Neural progenitor cell (in vitro differentiated cells): ENCODE measurements around the gene HSPB8. TPM values are rescaled to one million over a fixed set of nuclear protein-coding genes. Genes with fewer than 3 reads are reported as not detected.
"Not testable (repeated sequence)": the region's sequence is repeated elsewhere in the genome, so short reads cannot be mapped to it uniquely, and the experiment has no call there.

ENCODE experiments used
- DNase-seq: peaks from one replicate; pipeline ENCODE4 v3.0.0-alpha.2; 2016; ENCODE audit warnings: low spot score
- H2AFZ ChIP-seq: fragments of 200-600 bp; sonication (generic); replicated peaks from 2 replicates; pipeline ENCODE4 v1.6.1; 2016; ENCODE audit warnings: antibody characterized with exemption
- H3F3A ChIP-seq: fragments of 200-600 bp; sonication (generic); 2 replicates; pipeline ENCODE4 v1.6.1; 2016; ENCODE audit warnings: antibody characterized with exemption, low read depth
- H3K27ac ChIP-seq: fragments of 200-600 bp; sonication (generic); 2 replicates; pipeline ENCODE4 v1.5.1; 2016; ENCODE audit warnings: mild to moderate bottlenecking
- H3K27me3 ChIP-seq: fragments of 200-600 bp; sonication (generic); 2 replicates; pipeline ENCODE4 v1.6.1; 2016; ENCODE audit warnings: mild to moderate bottlenecking, moderate library complexity
- H3K36me3 ChIP-seq: fragments of 200-600 bp; sonication (generic); 2 replicates; pipeline ENCODE4 v1.5.1; 2016
- H3K4me1 ChIP-seq: fragments of 200-600 bp; sonication (generic); 2 replicates; pipeline ENCODE4 v1.6.1; 2016; ENCODE audit warnings: mixed run types
- H3K4me2 ChIP-seq: fragments of 200-600 bp; sonication (generic); 2 replicates; pipeline ENCODE4 v1.6.1; 2016
- H3K4me3 ChIP-seq: fragments of 200-600 bp; sonication (generic); 2 replicates; pipeline ENCODE4 v1.5.1; 2016
- H3K79me2 ChIP-seq: fragments of 200-600 bp; sonication (generic); 2 replicates; pipeline ENCODE4 v1.6.1; 2016; ENCODE audit warnings: low read depth
- H3K9ac ChIP-seq: fragments of 200-600 bp; sonication (generic); 2 replicates; pipeline ENCODE4 v1.6.1; 2016
- H3K9me3 ChIP-seq: fragments of 200-600 bp; sonication (generic); 2 replicates; pipeline ENCODE4 v1.5.1; 2016; ENCODE audit warnings: low read depth
- H4K20me1 ChIP-seq: fragments of 200-600 bp; sonication (generic); 2 replicates; pipeline ENCODE4 v1.6.1; 2016; ENCODE audit warnings: low read depth
- H3K27ac Mint-ChIP-seq: 3 replicates; pipeline ENCODE4 v1.8.0; 2021; ENCODE audit warnings: mixed read lengths
- H3K27me3 Mint-ChIP-seq: 2 replicates; pipeline ENCODE4 v1.8.0; 2022; ENCODE audit warnings: low read depth, mild to moderate bottlenecking, inconsistent platforms, moderate library complexity, mixed read lengths; ENCODE audit not compliant: insufficient read depth
- H3K36me3 Mint-ChIP-seq: 3 replicates; pipeline ENCODE4 v1.8.0; 2021; ENCODE audit warnings: mixed read lengths
- H3K4me1 Mint-ChIP-seq: 3 replicates; pipeline ENCODE4 v1.8.0; 2021; ENCODE audit warnings: mixed read lengths
- H3K4me3 Mint-ChIP-seq: 3 replicates; pipeline ENCODE4 v1.8.0; 2021; ENCODE audit warnings: mild to moderate bottlenecking, moderate library complexity, mixed read lengths
- H3K9me3 Mint-ChIP-seq: 3 replicates; pipeline ENCODE4 v1.8.0; 2020; ENCODE audit warnings: mixed read lengths
- CTCF ChIP-seq: fragments of 200-600 bp; sonication (generic); IDR thresholded peaks from 2 replicates; pipeline ENCODE4 v1.5.1; 2017; ENCODE audit warnings: antibody characterized with exemption, mild to moderate bottlenecking
- EZH2 ChIP-seq: fragments of 200-600 bp; sonication (generic); IDR thresholded peaks from 2 replicates; pipeline ENCODE4 v1.6.1; 2017; ENCODE audit warnings: antibody characterized with exemption, mild to moderate bottlenecking, moderate library complexity
- EZH2phosphoT487 ChIP-seq: fragments of 200-600 bp; sonication (generic); IDR thresholded peaks from 2 replicates; pipeline ENCODE4 v1.6.1; 2017; ENCODE audit warnings: antibody characterized with exemption
- total RNA-seq: library from RNA; depleted of rRNA; stranded (reverse); fragments of >200 nt; gene quantifications from 2 replicates; pipeline ENCODE4 v1.2.3, GENCODE V29; 2015; ENCODE audit warnings: low replicate concordance

Gene HSPB8
- total RNA-seq, 1 donor from 2014 or later: not detected

GRCh38 chr12:119216084-119216483 lies 37.4 kb downstream of the HSPB8 start:
- DNase-seq: no peak
- Mint-ChIP-seq H3K27ac (no peak overlapping the region), H3K4me3 (no peak overlapping the region), H3K27me3 (peaks cover 8% of the 10 kb centered on the region), H3K4me1 (peaks cover 14% of the 10 kb centered on the region), H3K36me3 (no peaks in the 10 kb centered on the region), H3K9me3 (peaks cover 8% of the 10 kb centered on the region)
- no peak overlapping the region for H3K4me2 ChIP-seq
- no peaks in the 10 kb centered on the region for H3K9me3 ChIP-seq
- H3K4me1 ChIP-seq: no peaks in the 10 kb centered on the region
- H3K4me3 ChIP-seq: no peak overlapping the region
- no peaks in the 10 kb centered on the region for H3F3A ChIP-seq
- no peak overlapping the region for H2AFZ ChIP-seq
- no peak overlapping the region for H3K27ac ChIP-seq
- no peaks in the 10 kb centered on the region for H3K79me2 ChIP-seq
- no peak overlapping the region for H3K9ac ChIP-seq
- H3K27me3 ChIP-seq: no peaks in the 10 kb centered on the region
- H4K20me1 ChIP-seq: no peaks in the 10 kb centered on the region
- H3K36me3 ChIP-seq: no peaks in the 10 kb centered on the region
- no peak for TF ChIP-seq EZH2phosphoT487
- TF ChIP-seq CTCF: no peak
- no peak for TF ChIP-seq EZH2

- not testable (repeated sequence) for H3F3A ChIP-seq, H3K79me2 ChIP-seq, H2AFZ ChIP-seq, H3K36me3 Mint-ChIP-seq, H3K4me1 ChIP-seq, H3K27ac ChIP-seq, DNase-seq, H3K9me3 Mint-ChIP-seq, H3K27me3 ChIP-seq, H3K4me2 ChIP-seq, H3K9ac ChIP-seq, H3K36me3 ChIP-seq, H3K27me3 Mint-ChIP-seq, H3K9me3 ChIP-seq, H3K27ac Mint-ChIP-seq, H3K4me3 Mint-ChIP-seq, H4K20me1 ChIP-seq, H3K4me3 ChIP-seq
- peaks cover 14% of the 10 kb centered on the region for H3K4me1 Mint-ChIP-seq
Measured at GRCh38 chr12:119218875-119219274, 40.1 kb downstream of the HSPB8 start.

GRCh38 chr12:119222222-119222951 lies 43.7 kb downstream of the HSPB8 start:
- H3K9ac ChIP-seq: no peak overlapping the region
- TF ChIP-seq EZH2 (no peak), EZH2phosphoT487 (no peak), CTCF (no peak)

GRCh38 chr12:119225454-119225853 lies 46.7 kb downstream of the HSPB8 start:
- H3K36me3 ChIP-seq: no peaks in the 10 kb centered on the region
- H3K4me1 ChIP-seq: peaks cover 5% of the 10 kb centered on the region
- H3K27me3 ChIP-seq: no peaks in the 10 kb centered on the region
- no peaks in the 10 kb centered on the region for H4K20me1 ChIP-seq
- no peak overlapping the region for H2AFZ ChIP-seq
- peaks cover 6% of the 10 kb centered on the region for H3K9me3 Mint-ChIP-seq
- no peak overlapping the region for H3K4me3 Mint-ChIP-seq
- H3K36me3 Mint-ChIP-seq: no peaks in the 10 kb centered on the region
- H3K9ac ChIP-seq: no peak overlapping the region
- no peak for TF ChIP-seq EZH2phosphoT487
- TF ChIP-seq EZH2: no peak
- peak; percentile 24 for TF ChIP-seq CTCF
- H3F3A ChIP-seq: no peaks in the 10 kb centered on the region
- H3K27me3 Mint-ChIP-seq: peaks cover 3% of the 10 kb centered on the region
- H3K27ac ChIP-seq: no peak overlapping the region
- H3K9me3 ChIP-seq: no peaks in the 10 kb centered on the region
- peak; percentile 33 for DNase-seq
- peaks cover 13% of the 10 kb centered on the region for H3K4me1 Mint-ChIP-seq
- H3K4me3 ChIP-seq: no peak overlapping the region
- H3K4me2 ChIP-seq: no peak overlapping the region
- no peaks in the 10 kb centered on the region for H3K79me2 ChIP-seq
- peak overlapping the region; percentile 47 for H3K27ac Mint-ChIP-seq

More at GRCh38 chr12:119222222-119222951, 43.7 kb downstream of the HSPB8 start:
- no peaks in the 10 kb centered on the region for H4K20me1 ChIP-seq
- peaks cover 10% of the 10 kb centered on the region for H3K9me3 Mint-ChIP-seq
- no peak overlapping the region for H3K4me3 Mint-ChIP-seq
- H3F3A ChIP-seq: no peaks in the 10 kb centered on the region
- H3K79me2 ChIP-seq: no peaks in the 10 kb centered on the region
- H3K4me1 Mint-ChIP-seq: peaks cover 20% of the 10 kb centered on the region
- peaks cover 4% of the 10 kb centered on the region for H3K27me3 Mint-ChIP-seq
- no peak for DNase-seq
- no peak overlapping the region for H2AFZ ChIP-seq
- no peaks in the 10 kb centered on the region for H3K27me3 ChIP-seq
- no peak overlapping the region for H3K27ac ChIP-seq
- no peaks in the 10 kb centered on the region for H3K36me3 ChIP-seq
- no peak overlapping the region for H3K4me3 ChIP-seq
- H3K27ac Mint-ChIP-seq: no peak overlapping the region
- no peaks in the 10 kb centered on the region for H3K9me3 ChIP-seq
- H3K4me2 ChIP-seq: no peak overlapping the region
- peaks cover 5% of the 10 kb centered on the region for H3K4me1 ChIP-seq
- H3K36me3 Mint-ChIP-seq: no peaks in the 10 kb centered on the region
